Measurements from ENCODE around the gene DRAM2.

GRCh38 chr1:111148376-111148881 is 8.5 kb upstream of the DRAM2 start:
- TF ChIP-seq CTCF (IDR thresholded peaks at IDR 0.05; ENCODE audit: extremely low read depth in 1 of 2, insufficient read depth in 1 of 2, low read depth in 1 of 2, low read length in 2 of 2), result no peak
- TF ChIP-seq POLR2A (IDR thresholded peaks at IDR 0.05; ENCODE audit: low read depth, low read length), result no peak
- TF ChIP-seq MAX (IDR thresholded peaks at IDR 0.05; ENCODE audit: insufficient read depth, insufficient read length), result no peak
